HepG2 (cell line): ENCODE measurements around the gene MAP3K4. TPM values are rescaled to one million over a fixed set of nuclear protein-coding genes. Genes with fewer than 3 reads are reported as not detected.

Experiments
- ATAC-seq: fragments of 200-7000 bp; cut with Tn5 transposase; 3 replicates; pipeline ENCODE4 v1.9.1; 2020; ENCODE audit warnings: mild to moderate bottlenecking, moderate library complexity
- BruUV-seq: library from RNA; stranded (reverse); fragments of 400-500 nt; replicated peaks from 2 replicates; lab custom pipeline; 2021; lab: Mats Ljungman, UMichigan
- CTCF ChIA-PET: fragments of 300-600 bp; formaldehyde crosslinking; extraction: SDS; loops from one replicate; lab custom pipeline; 2021; ENCODE audit warnings: low total read pairs, inconsistent platforms, low intra/inter-chr PET ratio; lab: Yijun Ruan, JAX
- POLR2A ChIA-PET: fragments of 350-600 bp; sonication (Branson Sonifier 250); formaldehyde crosslinking; loops from one replicate; lab custom pipeline; 2020; ENCODE audit warnings: antibody characterized with exemption, inconsistent platforms; lab: Yijun Ruan, JAX
- DNase-seq: peaks from one replicate; pipeline ENCODE4 v3.0.0-alpha.2; 2015; ENCODE audit warnings: low spot score
- FAIRE-seq: peaks from 3 replicates; lab custom pipeline; 2011; peaks lifted over from hg19 to GRCh38; lab: Jason Lieb, UNC
- H2AFZ ChIP-seq: one replicate; pipeline ENCODE4 v1.6.1; 2011; ENCODE audit warnings: low read length, inconsistent platforms
- H3K27ac ChIP-seq: fragments of 300-600 bp; 3 replicates; pipeline ENCODE4 v1.8.0; 2011; ENCODE audit warnings: mixed run types, mild to moderate bottlenecking, mixed read lengths, low read length, inconsistent platforms; ENCODE audit not compliant: insufficient read depth; ENCODE audit errors: extremely low read length
- H3K27me3 ChIP-seq, 2 experiments: fragments of 200-600 bp in 1 of 2; 2 replicates in 1 of 2; 3 replicates in 1 of 2; pipeline versions ENCODE4 v1.6.0 to v1.8.0; 2011; ENCODE audit warnings: low read length in 2 of 2, mild to moderate bottlenecking in 2 of 2, moderate library complexity in 2 of 2, inconsistent platforms in 1 of 2; ENCODE audit not compliant: insufficient read depth in 2 of 2, control insufficient read depth in 1 of 2
- H3K36me3 ChIP-seq, 2 experiments: fragments of 200-600 bp in 1 of 2; replicated peaks in 1 of 2; 2 replicates in 1 of 2; 3 replicates in 1 of 2; pipeline versions ENCODE4 v1.5.1 to v1.8.0; 2011; ENCODE audit warnings: low read length in 2 of 2, inconsistent platforms in 1 of 2; ENCODE audit not compliant: insufficient read depth in 2 of 2, control insufficient read depth in 1 of 2
- H3K4me1 ChIP-seq: 2 replicates; pipeline ENCODE4 v1.5.1; 2012; ENCODE audit warnings: low read length, inconsistent platforms; ENCODE audit not compliant: insufficient read depth
- H3K4me2 ChIP-seq: 2 replicates; pipeline ENCODE4 v1.6.0; 2011; ENCODE audit warnings: low read depth, low read length, inconsistent platforms
- H3K4me3 ChIP-seq, 3 experiments: fragments of 200-600 bp in 1 of 3; sonication (generic), shearing (Covaris generic) in 1 of 3; replicated peaks in 1 of 3; 2 replicates each; pipeline ENCODE4 v1.5.1; 2011 to 2016; ENCODE audit warnings: low read length in 3 of 3, inconsistent platforms in 2 of 3, low read depth in 2 of 3, mild to moderate bottlenecking in 2 of 3, control low read depth in 1 of 3, mixed read lengths in 1 of 3; ENCODE audit not compliant: insufficient read depth in 1 of 3
- H3K79me2 ChIP-seq: one replicate; pipeline ENCODE4 v1.6.1; 2011; ENCODE audit warnings: low read length, inconsistent platforms; ENCODE audit not compliant: insufficient read depth
- H3K9ac ChIP-seq: 2 replicates; pipeline ENCODE4 v1.6.0; 2011; ENCODE audit warnings: mild to moderate bottlenecking, low read depth, low read length, inconsistent platforms; ENCODE audit not compliant: insufficient read depth
- H3K9me3 ChIP-seq: 2 replicates; pipeline ENCODE4 v1.5.1; 2012; ENCODE audit warnings: mild to moderate bottlenecking, low read length
- H4K20me1 ChIP-seq: 2 replicates; pipeline ENCODE4 v1.6.0; 2011; ENCODE audit warnings: inconsistent platforms, mild to moderate bottlenecking, low read length, moderate library complexity; ENCODE audit not compliant: insufficient read depth
- AKAP8 ChIP-seq: sonication (generic); formaldehyde crosslinking; IDR thresholded peaks from 2 replicates; pipeline ENCODE4 v1.5.1; 2020; ENCODE audit warnings: mild to moderate bottlenecking, missing genetic modification reagents
- CBX2 ChIP-seq, 2 experiments: fragments of 200-600 bp in 1 of 2; sonication (generic); formaldehyde crosslinking in 1 of 2; IDR thresholded peaks; 2 replicates each; pipeline versions ENCODE4 v1.7.0 to v1.8.1; 2018 to 2022; ENCODE audit warnings: low read depth in 2 of 2, low read length in 1 of 2, mild to moderate bottlenecking in 1 of 2, missing genetic modification reagents in 1 of 2
- CSRNP2 ChIP-seq: sonication (generic); formaldehyde crosslinking; conservative IDR thresholded peaks from 2 replicates; pipeline ENCODE4 v1.8.0; 2022; ENCODE audit warnings: low read depth, missing genetic modification reagents
- ELF1 ChIP-seq: sonication (generic); formaldehyde crosslinking; IDR thresholded peaks from 2 replicates; pipeline ENCODE4 v1.4.0; 2020; ENCODE audit warnings: missing genetic modification reagents
- KDM5A ChIP-seq: fragments of 200-600 bp; sonication (generic); IDR thresholded peaks from 2 replicates; pipeline ENCODE4 v1.7.0; 2018; ENCODE audit warnings: antibody characterized with exemption, mild to moderate bottlenecking, low read length, borderline replicate concordance
- RAD21 ChIP-seq: fragments of 450-650 bp; formaldehyde crosslinking; IDR thresholded peaks from 2 replicates; pipeline ENCODE4 v1.5.0; 2020; ENCODE audit warnings: mild to moderate bottlenecking
- RXRB ChIP-seq: IDR thresholded peaks from 2 replicates; pipeline ENCODE4 v1.6.1; 2016; ENCODE audit warnings: borderline replicate concordance, missing genetic modification reagents, missing compliant biosample characterization
- SMC3 ChIP-seq: IDR thresholded peaks from 2 replicates; pipeline ENCODE4 v1.6.1; 2011; ENCODE audit warnings: low read length, improper control_type of control experiment
- STAG1 ChIP-seq: sonication (generic); formaldehyde crosslinking; IDR thresholded peaks from 2 replicates; pipeline ENCODE4 v1.4.0; 2020; ENCODE audit warnings: missing genetic modification reagents
- U2AF1 ChIP-seq: fragments of 200-400 bp; formaldehyde crosslinking; optimal IDR thresholded peaks from 2 replicates; pipeline ENCODE3; 2017; ENCODE audit warnings: mild to moderate bottlenecking, low read depth, low read length
- ZNF235 ChIP-seq: sonication (generic); formaldehyde crosslinking; IDR thresholded peaks from 2 replicates; pipeline ENCODE4 v1.8.1; 2023; ENCODE audit warnings: mild to moderate bottlenecking, missing genetic modification reagents, borderline replicate concordance
- ZNF576 ChIP-seq: sonication (generic); formaldehyde crosslinking; IDR thresholded peaks from 2 replicates; pipeline ENCODE4 v1.4.0; 2020; ENCODE audit warnings: mild to moderate bottlenecking, missing genetic modification reagents
- WGBS: methylation state at CpG from one replicate; pipeline ENCODE4 v1.1.6; 2017; ENCODE audit warnings: low lambda C conversion rate; 5-methylcytosine and 5-hydroxymethylcytosine counted together
- in situ Hi-C: cut with HindIII; loops from 2 replicates; pipeline ENCODE4 v1.10.0; 2017; ENCODE audit warnings: low pct_unique_long_range_greater_than_20kb; ENCODE audit not compliant: extremely low pct_ligation_motif_present
- intact Hi-C: fragments of 100-400 bp; cut with micrococcal nuclease; formaldehyde crosslinking; loops from one replicate; pipeline ENCODE4 v1.10.0; 2022; ENCODE audit not compliant: unreplicated experiment
- polyA plus RNA-seq, 8 experiments: library from polyadenylated mRNA; depleted of rRNA in 3 of 8; stranded (reverse) in 7 of 8; unstranded in 1 of 8; fragments of >200 nt; fragmentation: Illumina TruSeq in 4 of 8; extraction: Trizol in 4 of 8; gene quantifications; 2 replicates each; pipeline versions ENCODE4 v1.2.1 to v1.2.3, GENCODE V29; 2011 to 2016; ENCODE audit warnings: low read depth in 4 of 8, missing spikeins in 1 of 8, mixed read lengths in 1 of 8; ENCODE audit not compliant: insufficient read depth in 1 of 8
- total RNA-seq, 5 experiments: library from RNA; depleted of rRNA; stranded (reverse); fragments of >200 nt; fragmentation: Illumina TruSeq; extraction: Trizol; gene quantifications; 2 replicates each; pipeline ENCODE4 v1.2.3, GENCODE V29; 2016; ENCODE audit warnings: low read depth in 1 of 5
- TF ChIP-seq, protein P1 (sequence below): sonication (generic); formaldehyde crosslinking; IDR thresholded peaks from 2 replicates; pipeline ENCODE4 v1.5.0; 2020; ENCODE audit warnings: mild to moderate bottlenecking, missing genetic modification reagents, moderate library complexity
- TF ChIP-seq, protein P2 (sequence below): sonication (generic); formaldehyde crosslinking; IDR thresholded peaks from 2 replicates; pipeline ENCODE4 v1.8.1; 2023; ENCODE audit warnings: mild to moderate bottlenecking, missing genetic modification reagents

The MAP3K4 gene
- total and polyA plus RNA-seq, 2 of the 13 experiments (the other 11 are each of a cell fraction or from before 2014, with no cell fraction given) = 12.9 to 33.6 TPM

- H3K9me3 ChIP-seq = no peaks in the 10 kb centered on the region
- ChIA-PET POLR2A (no interaction called here), CTCF (interaction anchor here (1.3 kb wide), 1 partner anchor 269 kb away, joined by 8 read pairs; no protein-coding TSS in a partner anchor)
- H3K4me1 ChIP-seq = no peaks in the 10 kb centered on the region
- FAIRE-seq (peak; percentile 21), DNase-seq (no peak), ATAC-seq (peak; percentile 84)
- no TSS peak for BruUV-seq
- no peaks in the 10 kb centered on the region for H3K79me2 ChIP-seq
- no peak overlapping the region for H2AFZ ChIP-seq
- no peak overlapping the region for H3K4me3 ChIP-seq
- intact Hi-C loops (loop anchor here (1.0 to 2.0 kb wide), 2 partner anchors 269 to 273 kb away; no protein-coding TSS in a partner anchor), in situ Hi-C loops (no loop called here)
- TF ChIP-seq SMC3 (peak; percentile 25; the same call in 1 of the 2 replicates), RAD21 (CRISPR knock-in tag) (peak; percentile 46; the same call in 1 of the 2 replicates), STAG1 (peak; percentile 61), CBX2 (IDR thresholded peaks at IDR 0.05; ENCODE audit: low read depth, low read length) (no peak), CBX2 (CRISPR knock-in tag; IDR thresholded peaks at IDR 0.05; ENCODE audit: low read depth) (no peak)
- TF ChIP-seq, protein P1, sequence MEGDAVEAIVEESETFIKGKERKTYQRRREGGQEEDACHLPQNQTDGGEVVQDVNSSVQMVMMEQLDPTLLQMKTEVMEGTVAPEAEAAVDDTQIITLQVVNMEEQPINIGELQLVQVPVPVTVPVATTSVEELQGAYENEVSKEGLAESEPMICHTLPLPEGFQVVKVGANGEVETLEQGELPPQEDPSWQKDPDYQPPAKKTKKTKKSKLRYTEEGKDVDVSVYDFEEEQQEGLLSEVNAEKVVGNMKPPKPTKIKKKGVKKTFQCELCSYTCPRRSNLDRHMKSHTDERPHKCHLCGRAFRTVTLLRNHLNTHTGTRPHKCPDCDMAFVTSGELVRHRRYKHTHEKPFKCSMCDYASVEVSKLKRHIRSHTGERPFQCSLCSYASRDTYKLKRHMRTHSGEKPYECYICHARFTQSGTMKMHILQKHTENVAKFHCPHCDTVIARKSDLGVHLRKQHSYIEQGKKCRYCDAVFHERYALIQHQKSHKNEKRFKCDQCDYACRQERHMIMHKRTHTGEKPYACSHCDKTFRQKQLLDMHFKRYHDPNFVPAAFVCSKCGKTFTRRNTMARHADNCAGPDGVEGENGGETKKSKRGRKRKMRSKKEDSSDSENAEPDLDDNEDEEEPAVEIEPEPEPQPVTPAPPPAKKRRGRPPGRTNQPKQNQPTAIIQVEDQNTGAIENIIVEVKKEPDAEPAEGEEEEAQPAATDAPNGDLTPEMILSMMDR = peak; percentile 64
- H3K27ac ChIP-seq = no peak overlapping the region
- no peak overlapping the region for H3K4me2 ChIP-seq
- H3K27me3 ChIP-seq = no peaks in the 10 kb centered on the region
- no peaks in the 10 kb centered on the region for H4K20me1 ChIP-seq
- H3K36me3 ChIP-seq = peaks cover 12 to 42% of the 10 kb centered on the region in 2 experiments
- 98% methylated on average over 7 of the region's 7 CpGs for WGBS
- no peak overlapping the region for H3K9ac ChIP-seq
Measured at GRCh38 chr6:161101517-161101916, 109.9 kb downstream of the MAP3K4 start.

DNA sequence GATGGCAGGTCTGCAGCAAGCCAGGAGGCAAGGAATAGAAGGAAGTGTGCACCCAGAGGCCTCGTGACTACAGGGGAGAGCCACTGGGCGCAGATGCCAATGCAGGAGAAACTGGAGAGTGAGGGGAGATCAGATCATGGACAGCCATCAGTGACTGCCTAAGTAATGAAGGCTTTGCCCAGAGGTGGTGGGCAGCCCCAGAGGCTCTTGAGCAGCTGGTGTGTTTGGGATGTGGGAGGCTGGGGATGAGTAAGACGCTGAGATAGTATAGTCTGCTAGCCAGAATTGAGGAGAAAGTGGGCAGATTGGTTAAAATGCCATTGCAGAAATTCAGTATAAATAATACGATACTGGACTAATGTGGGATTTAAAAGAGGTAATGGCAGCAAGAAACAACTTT, 111.9 kb downstream of the MAP3K4 start:
- peaks cover 7 to 46% of the 10 kb centered on the region in 2 experiments; a peak in 4 of 5 replicates for H3K36me3 ChIP-seq
- H3K27me3 ChIP-seq = no peaks in the 10 kb centered on the region
- H3K27ac ChIP-seq = no peak overlapping the region
- POLR2A ChIA-PET = no interaction called here
- FAIRE-seq (no peak), DNase-seq (no peak), ATAC-seq (no peak)
- H3K79me2 ChIP-seq = no peaks in the 10 kb centered on the region
- no peak overlapping the region for H3K4me3 ChIP-seq
- intact Hi-C loops (no loop called here), in situ Hi-C loops (no loop called here)
- H3K4me1 ChIP-seq = no peaks in the 10 kb centered on the region
- WGBS = 99% methylated on average over 4 of the region's 4 CpGs
- H2AFZ ChIP-seq = no peak overlapping the region
- H4K20me1 ChIP-seq = no peaks in the 10 kb centered on the region
- H3K9ac ChIP-seq = no peak overlapping the region
- BruUV-seq = no TSS peak
- no peaks in the 10 kb centered on the region for H3K9me3 ChIP-seq
- CTCF ChIA-PET = no interaction called here
- H3K4me2 ChIP-seq = no peak overlapping the region
- TF ChIP-seq ELF1 (CRISPR knock-in tag) = no peak
- no peak for TF ChIP-seq RXRB (CRISPR knock-in tag)
- TF ChIP-seq CSRNP2 (CRISPR knock-in tag) = no peak
- TF ChIP-seq, protein P2, sequence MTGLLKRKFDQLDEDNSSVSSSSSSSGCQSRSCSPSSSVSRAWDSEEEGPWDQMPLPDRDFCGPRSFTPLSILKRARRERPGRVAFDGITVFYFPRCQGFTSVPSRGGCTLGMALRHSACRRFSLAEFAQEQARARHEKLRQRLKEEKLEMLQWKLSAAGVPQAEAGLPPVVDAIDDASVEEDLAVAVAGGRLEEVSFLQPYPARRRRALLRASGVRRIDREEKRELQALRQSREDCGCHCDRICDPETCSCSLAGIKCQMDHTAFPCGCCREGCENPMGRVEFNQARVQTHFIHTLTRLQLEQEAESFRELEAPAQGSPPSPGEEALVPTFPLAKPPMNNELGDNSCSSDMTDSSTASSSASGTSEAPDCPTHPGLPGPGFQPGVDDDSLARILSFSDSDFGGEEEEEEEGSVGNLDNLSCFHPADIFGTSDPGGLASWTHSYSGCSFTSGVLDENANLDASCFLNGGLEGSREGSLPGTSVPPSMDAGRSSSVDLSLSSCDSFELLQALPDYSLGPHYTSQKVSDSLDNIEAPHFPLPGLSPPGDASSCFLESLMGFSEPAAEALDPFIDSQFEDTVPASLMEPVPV (CRISPR knock-in tag) = no peak
- no peak for TF ChIP-seq ZNF576
- no peak for TF ChIP-seq KDM5A
- no peak for TF ChIP-seq ZNF235 (CRISPR knock-in tag)
- TF ChIP-seq U2AF1 = no peak
- no peak for TF ChIP-seq AKAP8 (CRISPR knock-in tag)
